IPS-11a (cell line): ENCODE data around the gene PLPP2.
A peak's percentile ranks its signal among the peaks of the same experiment; 100 is the strongest.

ENCODE experiments used
- H3K4me3 ChIP-seq: one replicate; pipeline ENCODE4 v1.5.1; 2013; ENCODE audit warnings: low read depth, low read length, control low read depth

PLPP2 gene

GRCh38 chr19:291006-291521 is at the start of gene PLPP2:
TSS of gene PLPP2 (minus strand) at chr19:291403. CDS start at chr19:291336, 67 bp downstream.
- H3K4me3 ChIP-seq = peak within 1 kb of the TSS; percentile 43

GRCh38 chr19:340620-341385 is 49.6 kb upstream of the PLPP2 start:
- no peak overlapping the region for H3K4me3 ChIP-seq

- no peak overlapping the region for H3K4me3 ChIP-seq
Observed at GRCh38 chr19:339262-339887, 48.2 kb upstream of the PLPP2 start.

GRCh38 chr19:338421-338820 is 47.2 kb upstream of the PLPP2 start:
- H3K4me3 ChIP-seq = no peak overlapping the region

GRCh38 chr19:336067-336614 is 44.9 kb upstream of the PLPP2 start:
- no peak overlapping the region for H3K4me3 ChIP-seq

GRCh38 chr19:335486-336066 is 44.4 kb upstream of the PLPP2 start:
- no peak overlapping the region for H3K4me3 ChIP-seq

- H3K4me3 ChIP-seq = no peak overlapping the region
Observed at GRCh38 chr19:335072-335471, 43.9 kb upstream of the PLPP2 start.

- no peak overlapping the region for H3K4me3 ChIP-seq
Observed at GRCh38 chr19:334296-335071, 43.3 kb upstream of the PLPP2 start.

GRCh38 chr19:330503-330902 is 39.3 kb upstream of the PLPP2 start:
- H3K4me3 ChIP-seq = no peak overlapping the region

GRCh38 chr19:329876-330275 is 38.7 kb upstream of the PLPP2 start:
- H3K4me3 ChIP-seq = no peak overlapping the region

GRCh38 chr19:328025-328505 is 36.9 kb upstream of the PLPP2 start:
- H3K4me3 ChIP-seq = no peak overlapping the region

- no peak overlapping the region for H3K4me3 ChIP-seq
Observed at GRCh38 chr19:327291-328024, 36.3 kb upstream of the PLPP2 start.

GRCh38 chr19:326871-327270 is 35.7 kb upstream of the PLPP2 start:
- H3K4me3 ChIP-seq = no peak overlapping the region

GRCh38 chr19:325937-326565 is 34.8 kb upstream of the PLPP2 start:
- no peak overlapping the region for H3K4me3 ChIP-seq

GRCh38 chr19:325173-325936 is 34.2 kb upstream of the PLPP2 start:
- no peak overlapping the region for H3K4me3 ChIP-seq

GRCh38 chr19:324716-325115 is 33.5 kb upstream of the PLPP2 start:
- no peak overlapping the region for H3K4me3 ChIP-seq

- H3K4me3 ChIP-seq = no peak overlapping the region
Observed at GRCh38 chr19:322616-323015, 31.4 kb upstream of the PLPP2 start.

GRCh38 chr19:318509-318774 is 27.2 kb upstream of the PLPP2 start:
- H3K4me3 ChIP-seq = no peak overlapping the region
